GM19467 (cell line): ENCODE results near the gene ZNF407.
"Not testable (repeated sequence)": the region's sequence is repeated elsewhere in the genome, so short reads cannot be mapped to it uniquely, and the experiment has no call there.

Source experiments
- ATAC-seq: cut with Tn5 transposase; IDR thresholded peaks from one replicate; pipeline ENCODE4 v1.9.1; 2021; ENCODE audit warnings: mild to moderate bottlenecking, moderate library complexity; ENCODE audit not compliant: unreplicated experiment

ZNF407 gene, protein sequence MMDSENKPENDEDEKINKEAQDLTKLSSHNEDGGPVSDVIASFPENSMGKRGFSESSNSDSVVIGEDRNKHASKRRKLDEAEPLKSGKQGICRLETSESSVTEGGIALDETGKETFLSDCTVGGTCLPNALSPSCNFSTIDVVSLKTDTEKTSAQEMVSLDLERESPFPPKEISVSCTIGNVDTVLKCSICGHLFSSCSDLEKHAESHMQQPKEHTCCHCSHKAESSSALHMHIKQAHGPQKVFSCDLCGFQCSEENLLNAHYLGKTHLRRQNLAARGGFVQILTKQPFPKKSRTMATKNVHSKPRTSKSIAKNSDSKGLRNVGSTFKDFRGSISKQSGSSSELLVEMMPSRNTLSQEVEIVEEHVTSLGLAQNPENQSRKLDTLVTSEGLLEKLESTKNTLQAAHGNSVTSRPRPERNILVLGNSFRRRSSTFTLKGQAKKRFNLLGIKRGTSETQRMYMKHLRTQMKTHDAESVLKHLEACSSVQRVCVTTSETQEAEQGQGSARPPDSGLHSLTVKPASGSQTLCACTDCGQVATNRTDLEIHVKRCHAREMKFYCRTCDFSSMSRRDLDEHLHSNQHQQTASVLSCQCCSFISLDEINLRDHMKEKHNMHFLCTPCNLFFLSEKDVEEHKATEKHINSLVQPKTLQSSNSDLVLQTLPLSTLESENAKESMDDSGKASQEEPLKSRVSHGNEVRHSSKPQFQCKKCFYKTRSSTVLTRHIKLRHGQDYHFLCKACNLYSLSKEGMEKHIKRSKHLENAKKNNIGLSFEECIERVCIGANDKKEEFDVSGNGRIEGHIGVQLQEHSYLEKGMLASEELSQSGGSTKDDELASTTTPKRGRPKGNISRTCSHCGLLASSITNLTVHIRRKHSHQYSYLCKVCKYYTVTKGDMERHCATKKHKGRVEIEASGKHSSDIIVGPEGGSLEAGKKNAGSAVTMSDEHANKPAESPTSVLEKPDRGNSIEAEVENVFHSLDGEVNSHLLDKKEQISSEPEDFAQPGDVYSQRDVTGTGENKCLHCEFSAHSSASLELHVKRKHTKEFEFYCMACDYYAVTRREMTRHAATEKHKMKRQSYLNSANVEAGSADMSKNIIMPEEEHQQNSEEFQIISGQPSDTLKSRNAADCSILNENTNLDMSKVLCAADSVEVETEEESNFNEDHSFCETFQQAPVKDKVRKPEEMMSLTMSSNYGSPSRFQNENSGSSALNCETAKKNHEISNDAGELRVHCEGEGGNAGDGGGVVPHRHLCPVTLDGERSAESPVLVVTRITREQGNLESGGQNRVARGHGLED (N-terminal part only)

DNA sequence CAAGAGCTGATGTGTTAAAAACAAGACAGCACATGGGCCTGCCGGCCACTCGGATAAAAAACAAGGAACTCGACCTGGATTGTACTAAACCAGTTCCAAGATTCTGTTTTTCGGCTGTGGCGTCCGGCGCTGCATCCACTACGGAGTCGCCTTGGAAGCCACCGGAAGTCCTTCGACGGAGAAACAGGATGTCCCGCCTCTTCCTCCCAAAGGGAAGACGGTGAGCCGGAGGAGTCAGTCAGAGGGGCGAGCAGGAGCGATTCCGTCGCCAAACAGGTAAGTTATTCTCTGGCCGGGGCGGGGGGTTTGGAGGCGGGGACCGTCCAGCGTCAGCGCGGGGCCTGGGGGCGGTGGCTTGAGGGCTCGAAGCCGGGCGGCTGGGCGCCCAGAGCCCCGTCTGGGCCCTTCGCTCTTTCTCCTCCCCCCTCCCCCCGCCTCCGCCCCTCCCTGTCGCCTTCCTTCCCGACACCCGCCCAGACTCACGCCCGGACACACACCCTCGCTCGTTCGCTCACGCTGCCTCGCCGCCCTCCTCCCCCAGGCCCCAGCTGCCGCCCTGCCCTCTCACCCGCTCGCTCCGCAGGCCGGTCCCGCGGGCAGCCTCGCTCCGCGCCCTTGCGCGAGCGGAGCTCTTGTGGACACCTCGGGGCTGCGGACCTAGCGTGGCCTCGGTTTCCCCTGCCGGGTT is at the start of gene ZNF407:
ZNF407 (plus strand) TSS at position 209 of the 688 bp plus-strand sequence. CDS start 33,150 bp downstream, outside the sequence.
- ATAC-seq: peak; percentile 69

DNA sequence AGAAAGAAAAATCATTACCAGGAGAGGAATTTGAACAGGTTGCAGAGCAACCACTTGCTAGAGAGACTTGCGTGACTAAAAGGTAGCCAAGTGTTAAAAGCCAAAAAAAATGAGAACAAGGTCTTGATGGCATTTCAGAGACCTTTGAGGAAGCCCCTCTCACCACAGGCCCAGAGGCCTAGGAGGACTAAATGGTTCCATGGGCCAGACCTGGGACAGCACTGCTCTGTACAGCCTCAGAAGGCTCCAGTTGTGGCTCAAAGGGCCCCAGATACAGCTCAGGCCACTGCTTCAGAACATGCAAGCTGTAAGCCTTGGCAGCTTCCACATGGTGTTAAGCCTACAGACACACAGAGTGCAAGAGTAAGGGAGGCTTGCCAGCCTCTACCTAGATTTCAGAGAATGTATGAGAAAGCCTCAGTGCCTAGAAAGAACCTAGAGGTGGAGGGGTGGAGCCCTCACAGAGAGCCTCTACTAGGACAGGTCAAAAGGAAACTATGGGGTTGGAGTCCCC is 48.0 kb upstream of the ZNF407 start:
- no peak for ATAC-seq

DNA sequence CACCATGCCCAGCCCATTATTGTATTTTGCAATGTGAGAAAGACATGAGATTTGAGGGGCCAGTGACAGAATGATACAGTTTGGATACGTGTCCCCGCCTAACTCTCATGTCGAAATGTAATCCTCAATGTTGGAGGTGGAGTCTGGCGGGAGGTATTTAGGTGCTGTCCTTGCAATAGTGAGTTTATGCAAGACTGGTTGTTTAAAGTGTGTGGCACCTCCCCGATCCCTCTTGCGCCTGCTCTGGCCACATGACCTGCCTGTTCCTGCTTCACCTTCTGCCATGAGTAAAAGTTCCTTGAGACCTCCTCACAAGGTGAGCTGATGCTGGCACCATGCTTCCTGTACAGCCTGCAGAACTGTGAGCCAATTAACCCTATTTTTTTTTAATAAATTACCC is 46.8 kb upstream of the ZNF407 start:
- ATAC-seq: no peak

DNA sequence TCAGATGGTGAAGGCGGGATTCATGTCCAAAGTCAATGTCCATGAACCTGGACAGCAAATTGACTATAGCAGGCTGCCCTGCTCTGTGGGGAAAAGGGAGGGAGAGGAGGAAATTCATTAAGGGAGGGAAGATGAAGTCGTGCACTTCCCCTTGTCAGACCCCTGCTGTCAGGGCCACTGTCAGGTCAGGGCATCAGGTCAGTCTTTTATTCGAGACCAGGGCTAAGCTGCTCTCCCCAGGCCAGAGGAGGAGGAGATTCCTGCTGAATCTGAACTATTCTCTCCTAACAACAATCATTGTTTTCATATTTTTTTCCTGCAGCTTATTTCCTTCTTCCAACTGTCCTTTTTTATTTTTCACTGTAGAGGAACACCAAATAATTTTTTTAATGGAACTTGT is 46.2 kb upstream of the ZNF407 start:
- ATAC-seq: no peak

DNA sequence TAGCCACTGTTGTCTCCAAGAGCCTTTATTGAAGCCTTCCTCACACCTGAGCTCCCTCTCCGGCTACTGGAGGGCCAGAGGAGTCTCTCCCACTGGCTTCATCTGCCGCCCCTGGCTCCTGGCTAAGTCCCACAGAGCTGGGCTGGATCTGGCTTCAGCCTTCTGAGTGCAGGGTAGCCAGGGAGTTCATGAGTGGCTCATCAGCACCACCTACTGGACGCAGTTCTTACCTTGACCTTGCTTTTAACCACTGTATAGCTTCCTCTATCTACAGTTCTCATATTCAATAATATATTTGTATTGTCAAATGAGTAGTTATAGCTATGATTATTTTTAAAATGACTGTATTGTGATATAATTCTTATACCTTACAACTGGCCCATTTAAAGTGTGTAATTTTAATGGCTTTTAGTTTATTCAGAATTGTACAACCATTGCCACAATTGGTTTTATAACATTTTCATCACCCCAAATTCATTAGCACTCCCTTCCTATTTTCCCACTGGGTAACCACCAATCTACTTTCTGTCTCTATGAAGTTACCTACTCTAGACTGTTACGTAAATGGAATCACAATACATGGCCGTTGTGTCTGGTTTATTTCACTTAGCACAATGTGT is 45.6 kb upstream of the ZNF407 start:
- peak; percentile 99 for ATAC-seq

DNA sequence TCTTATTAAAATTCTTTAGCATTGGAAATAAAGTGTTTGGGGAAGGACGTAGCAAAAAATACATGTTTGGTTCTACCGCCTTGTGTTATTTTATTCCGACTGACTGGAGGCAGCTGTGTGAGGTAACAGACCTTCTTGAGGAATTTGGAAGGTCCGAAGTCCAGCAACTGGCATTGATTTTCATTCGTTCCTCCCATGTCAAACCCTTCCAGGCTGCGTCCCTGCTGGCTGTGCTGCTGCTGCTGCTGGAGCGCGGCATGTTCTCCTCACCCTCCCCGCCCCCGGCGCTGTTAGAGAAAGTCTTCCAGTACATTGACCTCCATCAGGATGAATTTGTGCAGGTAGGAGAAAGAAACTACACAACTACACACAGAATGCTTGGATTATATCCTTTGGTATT is 41.5 kb upstream of the ZNF407 start:
- ATAC-seq: no peak

DNA sequence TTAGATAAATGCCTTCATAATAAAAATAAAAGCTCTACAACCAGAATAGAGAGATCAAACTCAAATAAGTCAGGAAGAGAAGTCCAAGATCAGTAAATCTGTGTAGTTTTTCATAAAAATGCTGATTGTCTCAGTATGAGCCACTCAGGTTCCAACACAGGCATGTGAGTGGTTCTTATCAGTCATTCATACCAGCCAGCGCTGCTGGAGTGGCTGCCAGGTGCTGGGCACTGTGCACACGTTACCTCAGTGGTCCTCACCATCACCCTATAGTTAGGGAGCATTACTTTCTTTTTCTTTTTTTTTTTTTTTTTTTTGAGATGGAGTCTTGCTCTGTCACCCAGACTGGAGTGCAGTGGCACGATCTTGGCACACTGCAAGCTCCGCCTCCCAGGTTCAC is 39.6 kb upstream of the ZNF407 start:
- no peak for ATAC-seq

DNA sequence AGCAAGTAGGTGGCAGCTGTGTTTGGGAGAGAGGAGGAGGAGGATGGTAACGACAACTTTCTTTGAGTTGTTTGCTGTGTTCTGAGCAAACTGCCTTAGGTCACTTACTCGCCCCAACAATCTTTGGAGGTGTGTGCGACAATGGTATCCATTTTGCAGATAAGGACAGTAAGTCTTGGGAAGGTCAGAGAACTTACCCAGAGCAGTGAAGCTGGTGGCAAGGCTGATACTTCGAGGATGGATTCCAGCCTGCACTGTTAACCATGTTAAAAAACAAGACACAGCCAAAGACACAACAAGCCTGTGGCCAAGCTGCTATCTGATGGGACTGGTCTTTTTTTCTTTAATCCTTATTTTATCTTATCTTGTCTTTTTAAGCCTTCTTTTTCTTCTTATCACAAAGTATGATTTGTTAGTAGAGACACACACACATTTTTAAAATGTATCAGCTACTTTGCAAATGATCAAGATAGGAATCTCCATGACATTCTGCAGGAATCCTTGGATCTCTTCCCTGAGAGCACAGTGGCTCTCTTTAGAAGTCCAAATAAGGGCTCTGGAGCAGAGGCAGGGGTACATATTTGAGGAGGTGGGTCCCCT is 35.4 kb upstream of the ZNF407 start:
- no peak for ATAC-seq

DNA sequence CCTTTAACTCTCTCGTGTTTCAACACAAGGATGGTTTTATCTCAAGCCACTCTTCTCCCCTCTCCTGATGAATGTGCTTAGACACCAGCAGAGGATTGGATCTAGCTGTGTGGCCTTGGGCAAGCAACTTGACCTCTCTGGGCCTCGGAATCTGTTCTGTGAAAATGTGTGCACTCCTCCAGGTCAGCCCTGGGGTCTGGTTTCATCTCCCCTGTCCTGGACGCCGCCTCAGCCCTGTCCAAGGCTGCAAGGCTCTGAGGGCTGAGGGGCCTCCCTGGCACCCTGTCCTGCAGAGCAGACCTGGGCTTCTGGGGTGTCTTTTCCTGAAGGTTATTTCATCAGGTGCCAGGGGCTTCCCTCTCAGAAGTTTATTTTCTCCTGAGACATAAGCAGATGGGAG is 34.9 kb upstream of the ZNF407 start:
- ATAC-seq: no peak

DNA sequence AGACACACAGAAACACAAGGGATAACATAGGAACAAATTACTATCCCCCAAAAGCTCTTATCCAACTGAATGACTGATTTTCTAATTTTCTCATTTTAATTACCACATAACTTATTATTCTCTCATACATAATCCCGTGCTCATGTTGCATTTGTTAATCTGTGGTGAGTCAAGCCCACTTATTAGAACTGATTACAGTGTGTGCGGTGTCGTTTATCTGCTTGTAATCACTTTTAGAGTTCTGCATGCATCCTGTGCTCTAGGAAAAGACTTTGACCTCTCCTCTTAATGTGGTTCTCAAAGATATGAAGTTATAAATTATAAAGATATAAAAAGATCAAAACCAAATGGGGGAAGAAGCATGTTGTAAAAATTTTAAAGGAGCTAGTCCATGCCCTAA is 33.7 kb upstream of the ZNF407 start:
- no peak for ATAC-seq

DNA sequence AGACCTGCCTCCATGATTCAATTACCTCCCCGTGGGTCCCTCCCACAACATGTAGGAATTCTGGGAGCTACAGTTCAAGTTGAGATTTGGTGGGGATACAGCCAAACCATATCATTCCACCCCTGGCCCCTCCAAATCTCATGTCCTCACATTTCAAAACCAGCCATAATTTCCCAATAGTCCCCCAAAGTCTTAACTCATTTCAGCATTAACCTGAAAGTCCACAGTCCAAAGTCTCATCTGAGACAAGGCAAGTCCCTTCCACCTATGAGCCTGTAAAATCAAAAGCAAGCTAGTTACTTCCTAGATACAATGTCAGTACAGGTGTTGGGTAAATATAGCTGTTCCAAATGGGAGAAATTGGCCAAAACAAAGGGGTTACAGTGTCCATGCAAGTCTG is 32.5 kb upstream of the ZNF407 start:
- ATAC-seq: not testable (repeated sequence)

DNA sequence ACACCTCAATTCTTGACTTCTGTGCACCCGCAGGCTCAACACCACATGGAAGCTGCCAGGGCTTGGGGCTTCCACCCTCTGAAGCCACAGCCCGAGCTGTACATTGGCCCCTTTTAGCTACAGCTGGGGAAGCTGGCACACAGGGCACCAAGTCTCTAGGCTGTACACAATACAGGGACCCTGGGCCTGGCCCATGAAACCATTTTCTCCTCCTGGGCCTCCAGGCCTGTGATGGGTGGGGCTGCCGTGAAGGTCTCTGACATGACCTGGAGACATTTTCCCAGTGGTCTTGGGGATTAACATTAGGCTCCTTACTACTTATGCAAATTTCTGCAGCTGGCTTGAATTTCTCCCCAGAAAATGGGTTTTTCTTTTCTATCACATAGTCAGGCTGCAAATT is 31.7 kb upstream of the ZNF407 start:
- ATAC-seq: not testable (repeated sequence)

DNA sequence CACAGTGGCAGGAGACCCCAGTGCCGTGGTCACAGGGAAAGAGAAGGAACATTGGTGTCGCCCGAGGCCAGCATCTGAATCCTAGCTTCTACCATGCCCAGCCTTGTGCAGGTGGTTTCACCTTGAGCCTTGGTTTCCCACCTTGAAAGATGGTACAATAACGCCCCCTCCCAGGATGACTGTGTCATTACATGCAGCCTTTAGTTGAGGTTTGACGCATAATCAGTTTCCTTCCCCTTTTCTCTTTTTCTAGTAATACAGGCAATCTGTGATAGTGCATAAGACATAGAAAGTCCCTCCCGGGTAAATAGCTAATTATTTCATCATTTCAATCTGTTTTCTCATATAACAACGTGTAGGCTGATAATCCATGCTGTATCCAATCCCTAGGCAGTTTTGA is 29.8 kb upstream of the ZNF407 start:
- ATAC-seq: no peak

DNA sequence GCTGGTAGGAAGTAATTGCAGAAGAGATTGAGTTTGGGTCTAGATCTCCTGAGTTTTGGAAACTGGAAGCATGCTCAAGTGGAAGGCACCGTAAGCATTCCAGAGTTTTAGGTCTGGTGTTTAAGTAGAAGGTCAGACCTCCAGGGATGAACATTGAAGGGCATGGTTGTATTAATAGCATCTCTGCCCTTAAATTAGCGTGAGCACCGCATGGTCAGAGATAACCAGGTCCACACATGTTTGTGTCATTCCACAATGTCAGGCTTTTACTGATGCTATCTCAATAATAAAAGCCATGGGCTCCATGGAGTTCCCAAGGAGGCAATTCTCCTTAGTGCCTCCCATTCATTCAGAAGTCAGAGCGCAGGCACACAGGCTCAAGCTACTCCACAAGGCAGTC is 28.3 kb upstream of the ZNF407 start:
- ATAC-seq: no peak

DNA sequence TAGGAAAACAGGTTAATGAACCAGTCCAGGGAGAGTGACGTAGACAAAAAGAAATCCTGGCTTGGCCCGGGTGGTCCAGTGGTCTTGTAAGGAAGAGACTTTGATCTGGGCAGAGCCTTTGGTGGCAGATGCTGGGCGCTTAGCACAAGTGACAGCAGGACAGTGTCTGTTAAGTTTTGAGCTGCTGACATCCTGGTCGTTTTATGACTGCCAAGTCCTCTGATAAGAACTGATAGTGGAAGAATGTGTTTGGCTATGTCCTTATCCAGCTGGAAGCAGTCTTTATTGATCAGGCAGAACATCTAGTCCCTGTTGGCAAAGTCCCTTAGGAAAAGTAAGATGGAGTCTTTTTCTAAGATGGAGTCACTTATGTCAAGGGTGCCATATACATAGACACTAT is 27.4 kb upstream of the ZNF407 start:
- ATAC-seq: no peak

DNA sequence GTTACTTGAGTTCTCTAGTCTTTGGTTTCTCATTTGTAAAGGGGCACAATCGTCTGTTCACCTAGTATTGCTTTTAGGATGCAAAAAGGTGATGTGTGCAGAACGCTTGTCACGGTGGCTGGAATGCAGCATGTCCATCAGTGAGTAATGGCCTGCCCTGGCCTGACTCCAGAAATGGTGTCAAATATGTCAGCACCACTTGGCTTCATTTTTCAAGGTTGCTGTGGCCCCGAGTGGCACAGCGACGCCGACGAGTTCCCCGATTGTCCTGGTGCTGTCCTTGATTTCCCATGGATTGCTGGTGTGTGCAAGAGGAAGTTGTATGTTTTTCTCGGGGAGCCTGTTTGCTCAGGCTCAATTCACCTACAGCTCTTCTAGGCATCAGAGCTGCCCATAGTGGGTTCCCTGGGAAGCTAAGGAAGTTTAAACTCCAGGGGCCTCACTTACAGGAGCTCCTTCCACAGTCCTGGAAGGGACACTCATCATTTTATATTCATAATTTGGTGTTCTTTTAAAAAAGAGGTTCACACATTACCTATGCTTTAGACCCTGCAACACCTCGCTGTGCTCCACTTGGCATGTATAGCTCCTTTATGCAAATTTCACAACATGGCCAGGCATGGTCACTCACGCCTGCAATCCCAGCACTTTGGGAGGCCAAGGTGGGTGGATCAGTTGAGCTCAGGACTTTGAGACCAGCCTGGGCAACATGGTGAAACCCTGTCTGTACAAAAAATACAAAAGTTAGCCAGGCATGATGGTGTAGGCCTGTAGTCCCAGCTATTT is 25.6 kb upstream of the ZNF407 start:
- no peak for ATAC-seq

DNA sequence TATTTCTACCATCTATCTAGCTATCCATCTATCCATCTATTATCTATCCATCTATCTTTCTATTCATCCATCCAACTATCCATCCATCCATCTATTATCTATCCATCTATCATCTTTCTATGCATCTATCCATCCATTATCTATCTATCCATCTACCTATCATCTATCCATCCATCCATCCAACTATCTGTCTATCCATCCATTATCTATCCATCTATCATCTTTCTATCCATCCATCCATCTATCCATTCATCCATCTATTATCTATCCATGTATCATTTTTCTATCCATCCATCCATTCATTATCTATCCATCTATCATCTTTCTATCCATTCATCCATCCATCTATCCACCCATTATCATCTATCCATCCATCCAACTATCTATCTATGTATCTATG is 24.6 kb upstream of the ZNF407 start:
- ATAC-seq: no peak

DNA sequence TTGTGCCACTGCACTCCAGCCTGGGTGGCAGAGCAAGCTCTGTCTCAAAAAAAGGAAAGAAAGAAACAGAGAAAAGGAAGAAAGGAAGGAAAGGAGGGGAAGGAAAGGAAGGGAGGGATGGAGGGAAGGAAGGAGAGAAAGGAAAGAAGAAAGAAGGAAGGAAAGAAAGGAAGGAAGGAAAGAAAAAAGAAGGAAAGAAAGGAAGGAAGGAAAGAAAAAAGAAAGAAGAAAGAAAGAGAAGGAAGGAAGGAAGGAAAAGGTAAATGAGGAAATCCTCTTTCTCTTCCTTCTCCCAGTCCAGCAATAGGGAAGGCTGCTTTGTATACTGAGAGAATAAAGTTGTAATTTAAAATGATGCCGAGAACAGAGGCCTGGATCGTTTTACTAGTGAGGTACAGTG is 22.8 kb upstream of the ZNF407 start:
- ATAC-seq: no peak

DNA sequence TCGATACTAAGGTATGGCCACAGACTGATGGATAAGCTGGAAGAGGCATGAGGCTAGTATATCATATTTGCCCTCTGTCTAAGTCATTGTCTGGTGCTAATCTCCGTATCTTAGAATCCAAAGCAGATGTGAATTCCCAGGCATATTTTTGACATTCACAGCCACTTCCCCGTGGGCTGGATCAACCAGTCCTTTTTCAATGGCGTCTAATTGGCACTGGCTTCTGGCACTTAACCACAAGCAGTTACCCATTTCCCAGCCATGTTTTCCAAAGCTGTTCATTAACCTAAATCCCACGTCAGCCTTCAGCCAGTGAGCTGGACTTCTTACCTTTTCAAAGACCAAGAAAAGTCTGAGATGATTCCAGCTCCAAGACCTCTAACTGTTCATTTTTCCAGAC is 20.7 kb upstream of the ZNF407 start:
- ATAC-seq: no peak
